Mucosa of descending colon (tissue), 3 donors: ENCODE measurements around the gene CACNA1F. TPM values are rescaled to one million over a fixed set of nuclear protein-coding genes. Genes with fewer than 3 reads are reported as not detected.
"Not testable (repeated sequence)": the region's sequence is repeated elsewhere in the genome, so short reads cannot be mapped to it uniquely, and the experiment has no call there.

Experiments
- ATAC-seq: fragments of 200-7000 bp; cut with Tn5 transposase; one replicate; pipeline ENCODE4 v1.9.1; 2020; ENCODE audit warnings: mild to moderate bottlenecking, moderate library complexity
- DNase-seq, 3 donors: peaks; one replicate each; pipeline ENCODE4 v3.0.0-alpha.2; 2020
- H3K36me3 ChIP-seq: fragments of 200-600 bp; one replicate; pipeline ENCODE4 v1.8.0; 2021; ENCODE audit warnings: low read depth, mild to moderate bottlenecking
- H3K4me1 ChIP-seq: fragments of 200-600 bp; one replicate; pipeline ENCODE4 v1.8.0; 2021; ENCODE audit warnings: low read depth, mild to moderate bottlenecking
- H3K4me3 ChIP-seq: fragments of 200-600 bp; one replicate; pipeline ENCODE4 v1.8.0; 2021; ENCODE audit warnings: mild to moderate bottlenecking
- H3K9me3 ChIP-seq: fragments of 200-600 bp; one replicate; pipeline ENCODE4 v1.8.0; 2021; ENCODE audit warnings: mild to moderate bottlenecking
- CTCF ChIP-seq: fragments of 200-600 bp; IDR thresholded peaks from one replicate; pipeline ENCODE4 v1.8.0; 2022; ENCODE audit warnings: antibody characterized with exemption, mild to moderate bottlenecking
- intact Hi-C, 2 donors: fragments of 100-400 bp; cut with DNase I in 1 of 2; cut with micrococcal nuclease in 1 of 2; formaldehyde crosslinking; loops; one replicate each; pipeline versions ENCODE4 v1.11.0 to v1.11.1; 2022; cut with DNase I, micrococcal nuclease
- total RNA-seq, 3 donors: library from RNA; stranded (reverse); fragmentation: NEBNext Ultra II Directional in 2 of 3; extraction: Animal tissue kit (Norgen Biotek cat#: 25700) in 2 of 3; gene quantifications; one replicate each; pipeline versions ENCODE4 v1.2.1 to v1.2.4, GENCODE V29; 2021 to 2023
- donor health status: DM: no; HTN: no; CAD: no; lungs with moderate emphysema.
- donor health status: DM: no; HTN: no; CAD: no.
- donor health status: DM: no; HTN: yes; CAD: no.

Gene CACNA1F
- total RNA-seq, 3 donors from 2014 or later, result 0.70 to 3.0 (median 1.7) TPM

- Histone ChIP-seq H3K4me3 (no peak overlapping the region), H3K36me3 (no peaks in the 10 kb centered on the region), H3K4me1 (peaks cover 5% of the 10 kb centered on the region), H3K9me3 (no peaks in the 10 kb centered on the region)
- DNase-seq, result no peak
- no peak for TF ChIP-seq CTCF
- ATAC-seq, result no peak
- intact Hi-C loops, result no loop called here
Measured at GRCh38 chrX:49177873-49178480, 55.2 kb downstream of the CACNA1F start.

- peak; percentile 58 to 68 (median 59) for DNase-seq
- H3K4me3 ChIP-seq, result no peak overlapping the region
- ATAC-seq, result peak; percentile 67
- H3K36me3 ChIP-seq, result no peaks in the 10 kb centered on the region
- intact Hi-C loops, result no loop called here
- no peaks in the 10 kb centered on the region for H3K9me3 ChIP-seq
- TF ChIP-seq CTCF, result no peak
- H3K4me1 ChIP-seq, result peaks cover 5% of the 10 kb centered on the region
Measured at GRCh38 chrX:49177338-49177833, 55.8 kb downstream of the CACNA1F start.

GRCh38 chrX:49176421-49177326 lies 56.5 kb downstream of the CACNA1F start:
- ATAC-seq (peak; percentile 52), DNase-seq (peak; percentile 56 to 74 (median 67))
- Histone ChIP-seq H3K36me3 (no peaks in the 10 kb centered on the region), H3K9me3 (no peaks in the 10 kb centered on the region), H3K4me3 (no peak overlapping the region), H3K4me1 (peaks cover 5% of the 10 kb centered on the region)
- intact Hi-C loops, result no loop called here
- TF ChIP-seq CTCF, result no peak

GRCh38 chrX:49175435-49176274 lies 57.5 kb downstream of the CACNA1F start:
- ATAC-seq (no peak), DNase-seq (no peak)
- H3K4me3 ChIP-seq, result no peak overlapping the region
- H3K9me3 ChIP-seq, result no peaks in the 10 kb centered on the region
- H3K36me3 ChIP-seq, result no peaks in the 10 kb centered on the region
- peaks cover 5% of the 10 kb centered on the region for H3K4me1 ChIP-seq
- TF ChIP-seq CTCF, result no peak
- intact Hi-C loops, result no loop called here

GRCh38 chrX:49174723-49175122 lies 58.4 kb downstream of the CACNA1F start:
- no peaks in the 10 kb centered on the region for H3K9me3 ChIP-seq
- DNase-seq, result no peak
- no peak overlapping the region for H3K4me3 ChIP-seq
- peaks cover 5% of the 10 kb centered on the region for H3K4me1 ChIP-seq
- intact Hi-C loops, result no loop called here
- no peaks in the 10 kb centered on the region for H3K36me3 ChIP-seq
- ATAC-seq, result no peak
- TF ChIP-seq CTCF, result no peak

- DNase-seq, H3K4me3 ChIP-seq, H3K4me1 ChIP-seq, H3K9me3 ChIP-seq, ATAC-seq, intact Hi-C loops, H3K36me3 ChIP-seq: not testable (repeated sequence)
Measured at GRCh38 chrX:49173544-49173943, 59.6 kb downstream of the CACNA1F start.
